Lower leg skin (tissue), 4 donors: Measurements from ENCODE around the gene DGKI. TPM values are rescaled to one million over a fixed set of nuclear protein-coding genes. Genes with fewer than 3 reads are reported as not detected.

Experiments used
- DNase-seq, 2 donors: peaks; one replicate each; pipeline ENCODE4 v3.0.0-alpha.2; 2019; ENCODE audit warnings: low spot score in 2 of 2
- H3K4me3 ChIP-seq: fragments of 200-600 bp; sonication (generic); 2 replicates; pipeline ENCODE4 v1.5.1; 2017; ENCODE audit warnings: mild to moderate bottlenecking, low read depth; ENCODE audit not compliant: poor library complexity, severe bottlenecking
- POLR2A ChIP-seq, 2 donors: fragments of 450-650 bp; IDR thresholded peaks; one replicate each; pipeline ENCODE4 v1.6.1; 2016 to 2017; ENCODE audit warnings: antibody characterized with exemption in 2 of 2, mild to moderate bottlenecking in 1 of 2, moderate library complexity in 1 of 2
- WGBS, 2 donors: methylation state at CpG; one replicate each; pipeline ENCODE4 v1.1.5; 2018; 5-methylcytosine and 5-hydroxymethylcytosine counted together
- intact Hi-C: fragments of 100-400 bp; cut with DNase I; formaldehyde crosslinking; loops from one replicate; pipeline ENCODE4 v1.15.0; 2023; ENCODE audit warnings: low total_unique reads
- total RNA-seq, 4 donors: library from RNA; depleted of rRNA; stranded (reverse); fragments of >200 nt; gene quantifications; one replicate each; pipeline ENCODE4 v1.1.0, GENCODE V29; 2016
- TF ChIP-seq, protein P1 (sequence below), 3 donors: fragments of 450-650 bp; IDR thresholded peaks; one replicate each; pipeline ENCODE4 v1.5.1; 2016; ENCODE audit warnings: antibody characterized with exemption in 3 of 3, mild to moderate bottlenecking in 3 of 3, moderate library complexity in 2 of 3

The DGKI gene
- total RNA-seq, 4 donors from 2014 or later: 0.34 to 2.1 (median 1.3) TPM

DNA sequence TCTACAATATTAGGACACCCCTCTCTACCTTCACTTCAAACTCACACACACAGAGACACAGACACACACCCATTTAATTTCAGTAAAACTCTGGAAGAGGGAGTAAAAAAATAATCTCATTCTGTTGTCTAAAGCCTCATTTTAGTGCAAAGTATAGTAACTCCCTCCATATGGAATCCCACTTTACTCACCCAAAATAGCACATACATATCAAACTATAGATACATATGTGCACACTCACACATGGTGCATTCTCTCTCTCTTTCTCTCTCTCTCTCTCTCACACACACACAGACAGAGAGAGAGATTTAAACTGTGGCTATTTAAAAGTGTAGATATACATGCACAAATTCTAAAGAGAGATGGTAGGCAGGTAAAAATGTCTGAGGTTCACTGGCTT is 323.6 kb downstream of the DGKI start:
- no peak for DNase-seq
- TF ChIP-seq, protein P1, sequence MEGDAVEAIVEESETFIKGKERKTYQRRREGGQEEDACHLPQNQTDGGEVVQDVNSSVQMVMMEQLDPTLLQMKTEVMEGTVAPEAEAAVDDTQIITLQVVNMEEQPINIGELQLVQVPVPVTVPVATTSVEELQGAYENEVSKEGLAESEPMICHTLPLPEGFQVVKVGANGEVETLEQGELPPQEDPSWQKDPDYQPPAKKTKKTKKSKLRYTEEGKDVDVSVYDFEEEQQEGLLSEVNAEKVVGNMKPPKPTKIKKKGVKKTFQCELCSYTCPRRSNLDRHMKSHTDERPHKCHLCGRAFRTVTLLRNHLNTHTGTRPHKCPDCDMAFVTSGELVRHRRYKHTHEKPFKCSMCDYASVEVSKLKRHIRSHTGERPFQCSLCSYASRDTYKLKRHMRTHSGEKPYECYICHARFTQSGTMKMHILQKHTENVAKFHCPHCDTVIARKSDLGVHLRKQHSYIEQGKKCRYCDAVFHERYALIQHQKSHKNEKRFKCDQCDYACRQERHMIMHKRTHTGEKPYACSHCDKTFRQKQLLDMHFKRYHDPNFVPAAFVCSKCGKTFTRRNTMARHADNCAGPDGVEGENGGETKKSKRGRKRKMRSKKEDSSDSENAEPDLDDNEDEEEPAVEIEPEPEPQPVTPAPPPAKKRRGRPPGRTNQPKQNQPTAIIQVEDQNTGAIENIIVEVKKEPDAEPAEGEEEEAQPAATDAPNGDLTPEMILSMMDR (IDR thresholded peaks at IDR 0.05): no peak
- no peak for TF ChIP-seq POLR2A (IDR thresholded peaks at IDR 0.05)
- H3K4me3 ChIP-seq: no peak overlapping the region
- intact Hi-C loops: no loop called here

DNA sequence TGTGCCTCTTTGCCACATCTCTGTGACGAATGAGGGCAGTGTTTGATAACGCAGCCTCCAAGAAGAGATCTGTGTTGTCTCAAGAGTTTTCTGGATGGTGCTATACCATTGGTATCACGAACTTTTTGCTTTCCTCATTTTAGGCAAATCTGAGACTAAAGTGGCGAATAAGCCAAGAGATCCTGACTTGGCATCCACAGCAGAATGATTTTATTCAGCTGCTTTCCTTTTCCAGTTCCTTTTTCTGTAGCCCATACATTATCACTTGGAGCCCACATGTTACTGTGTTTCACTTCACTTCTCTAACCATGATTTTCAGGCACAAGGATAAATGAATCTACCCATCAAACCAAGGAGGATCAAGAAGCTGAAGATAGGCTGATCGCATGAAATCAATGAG is 325.3 kb downstream of the DGKI start:
- intact Hi-C loops: no loop called here
- no peak for DNase-seq
- WGBS, 2 donors: 86 to 88% methylated on average over 5 of the region's 5 CpGs
- H3K4me3 ChIP-seq: no peak overlapping the region
- TF ChIP-seq, protein P1 (IDR thresholded peaks at IDR 0.05): no peak
- TF ChIP-seq POLR2A (IDR thresholded peaks at IDR 0.05): no peak

DNA sequence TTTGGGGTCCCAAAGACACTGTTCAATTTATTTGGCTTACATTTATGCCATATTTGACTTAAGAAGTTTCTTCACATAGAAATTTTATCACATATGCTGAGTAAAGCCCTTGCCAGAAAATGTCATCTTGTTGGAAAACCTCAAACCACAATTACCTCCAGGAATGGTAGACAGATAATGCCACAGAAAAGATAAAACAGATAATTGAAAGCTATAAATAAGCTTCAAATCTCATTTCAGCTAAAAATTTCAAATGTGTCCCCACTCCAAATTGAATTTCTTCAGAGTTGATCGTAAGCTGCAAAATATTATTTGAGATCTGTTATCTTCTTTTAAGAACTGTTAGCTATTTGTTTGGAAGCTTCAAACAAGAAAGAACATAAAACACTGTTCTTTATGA is 326.8 kb downstream of the DGKI start:
- intact Hi-C loops: no loop called here
- no peak overlapping the region for H3K4me3 ChIP-seq
- TF ChIP-seq, protein P1 (IDR thresholded peaks at IDR 0.05): no peak
- no peak for TF ChIP-seq POLR2A (IDR thresholded peaks at IDR 0.05)
- no peak for DNase-seq
- WGBS, 2 donors: 70% methylated on average over 1 of the region's 1 CpG

DNA sequence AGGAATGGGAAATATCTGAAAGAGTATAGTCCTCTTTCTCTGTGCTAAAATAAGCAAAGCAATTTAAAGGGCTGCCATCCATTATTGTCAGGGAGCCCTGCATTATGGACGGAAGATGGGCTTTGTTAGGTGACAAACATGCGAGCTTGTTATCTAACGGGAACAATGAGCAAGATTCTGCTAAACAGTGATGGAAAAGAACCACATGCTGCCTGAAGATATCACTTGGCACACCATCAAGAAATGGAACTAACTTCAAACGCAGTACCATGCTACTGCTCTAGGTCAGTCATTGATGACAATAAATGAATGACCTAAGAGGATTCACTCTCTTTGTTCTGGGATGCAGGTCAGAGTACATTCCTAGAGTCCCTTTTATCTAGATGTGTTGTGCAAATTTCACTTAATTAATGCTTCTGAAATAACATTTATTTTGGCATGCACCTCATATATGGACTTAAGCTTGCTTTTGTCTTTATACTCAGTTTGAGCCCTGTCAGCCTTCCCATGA is 327.5 kb downstream of the DGKI start:
- TF ChIP-seq, protein P1 (IDR thresholded peaks at IDR 0.05): no peak
- TF ChIP-seq POLR2A (IDR thresholded peaks at IDR 0.05): no peak
- H3K4me3 ChIP-seq: no peak overlapping the region
- intact Hi-C loops: no loop called here
- WGBS, 2 donors: 64 to 72% methylated on average over 4 of the region's 4 CpGs
- no peak for DNase-seq

DNA sequence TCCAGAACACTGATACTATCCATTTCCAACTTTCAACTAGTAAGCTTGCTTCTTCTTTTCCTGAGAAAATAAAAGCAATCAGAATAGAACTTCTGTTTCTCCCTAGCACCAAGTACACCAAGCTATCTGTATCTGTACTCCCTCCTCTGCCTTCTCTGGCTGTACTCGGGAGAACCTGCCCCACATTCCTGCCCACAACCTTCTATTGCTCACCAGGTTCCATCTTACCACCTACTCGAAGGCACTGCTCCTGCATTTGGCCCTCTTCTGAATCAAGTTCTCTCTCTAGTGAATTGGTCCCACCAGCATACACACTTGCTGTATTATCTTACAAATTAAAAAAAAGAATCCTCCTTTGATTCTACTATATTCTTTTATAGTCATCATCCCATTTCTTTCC is 333.7 kb downstream of the DGKI start:
- intact Hi-C loops: no loop called here
- no peak overlapping the region for H3K4me3 ChIP-seq
- WGBS, 2 donors: 71 to 78% methylated on average over 2 of the region's 2 CpGs
- DNase-seq: no peak
- no peak for TF ChIP-seq POLR2A (IDR thresholded peaks at IDR 0.05)

DNA sequence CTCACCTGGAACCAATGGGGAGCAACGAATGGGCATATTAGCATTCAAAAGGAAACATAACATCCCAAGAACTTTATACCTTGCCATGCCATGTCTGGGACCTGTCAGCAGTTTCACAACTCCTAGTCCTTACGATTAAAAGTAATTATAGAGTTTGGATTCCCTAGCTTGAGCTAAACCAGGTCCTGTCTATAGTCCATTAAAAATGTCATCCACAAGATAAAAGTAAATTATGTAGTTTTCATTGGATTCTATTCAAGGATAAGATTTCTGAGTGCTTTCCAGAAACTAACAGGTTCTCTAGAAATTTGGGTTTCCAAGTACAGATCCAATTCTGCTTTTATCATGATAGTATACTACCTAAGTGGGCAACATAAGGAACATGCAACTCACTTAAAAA is 339.7 kb downstream of the DGKI start:
- no peak for DNase-seq
- WGBS, 2 donors: 56 to 62% methylated on average over 2 of the region's 2 CpGs
- TF ChIP-seq, protein P1 (IDR thresholded peaks at IDR 0.05): no peak
- TF ChIP-seq POLR2A (IDR thresholded peaks at IDR 0.05): no peak
- intact Hi-C loops: no loop called here
- no peak overlapping the region for H3K4me3 ChIP-seq
